Stimulated activated naive CD4-positive, alpha-beta T cell (primary cell): ENCODE measurements around the gene TARS1.

ENCODE experiments used
- DNase-seq, 6 experiments: peaks; one replicate each; lab custom pipeline; 2025; lab: John Stamatoyannopoulos, UW

The TARS1 gene

GRCh38 chr5:33439905-33440481 lies 772 bp upstream of the TARS1 start:
- DNase-seq: no peak

- DNase-seq: peak; percentile 7 to 51 (median 22)
Measured at GRCh38 chr5:33441241-33442177, 744 bp downstream of the TARS1 start.

GRCh38 chr5:33444542-33444941 lies 3.8 kb downstream of the TARS1 start:
- DNase-seq: no peak

GRCh38 chr5:33445798-33446197 lies 5.0 kb downstream of the TARS1 start:
- no peak for DNase-seq

GRCh38 chr5:33448118-33448517 lies 7.4 kb downstream of the TARS1 start:
- DNase-seq: no peak

GRCh38 chr5:33457126-33457525 lies 16.4 kb downstream of the TARS1 start:
- no peak for DNase-seq

GRCh38 chr5:33457817-33458216 lies 17.1 kb downstream of the TARS1 start:
- no peak for DNase-seq

GRCh38 chr5:33460210-33460609 lies 19.4 kb downstream of the TARS1 start:
- no peak for DNase-seq

GRCh38 chr5:33462456-33462855 lies 21.7 kb downstream of the TARS1 start:
- DNase-seq: no peak

GRCh38 chr5:33465120-33465519 lies 24.4 kb downstream of the TARS1 start:
- no peak for DNase-seq

GRCh38 chr5:33468775-33469435 lies 28.1 kb downstream of the TARS1 start:
- DNase-seq: no peak

- no peak for DNase-seq
Measured at GRCh38 chr5:33470544-33470943, 29.8 kb downstream of the TARS1 start.

GRCh38 chr5:33472805-33473409 lies 32.1 kb downstream of the TARS1 start:
- DNase-seq: no peak

- no peak for DNase-seq
Measured at GRCh38 chr5:33474004-33474403, 33.2 kb downstream of the TARS1 start.

GRCh38 chr5:33474931-33475499 lies 34.2 kb downstream of the TARS1 start:
- DNase-seq: no peak

- DNase-seq: no peak
Measured at GRCh38 chr5:33475706-33476105, 34.9 kb downstream of the TARS1 start.

GRCh38 chr5:33476992-33477391 lies 36.2 kb downstream of the TARS1 start:
- DNase-seq: no peak

- no peak for DNase-seq
Measured at GRCh38 chr5:33477816-33478215, 37.1 kb downstream of the TARS1 start.

- no peak for DNase-seq
Measured at GRCh38 chr5:33479311-33479710, 38.5 kb downstream of the TARS1 start.

- no peak for DNase-seq
Measured at GRCh38 chr5:33480876-33481275, 40.1 kb downstream of the TARS1 start.

GRCh38 chr5:33482335-33482734 lies 41.6 kb downstream of the TARS1 start:
- no peak for DNase-seq

- no peak for DNase-seq
Measured at GRCh38 chr5:33487236-33487635, 46.5 kb downstream of the TARS1 start.
